Measurements from ENCODE around the gene TYK2.

The TYK2 gene

DNA sequence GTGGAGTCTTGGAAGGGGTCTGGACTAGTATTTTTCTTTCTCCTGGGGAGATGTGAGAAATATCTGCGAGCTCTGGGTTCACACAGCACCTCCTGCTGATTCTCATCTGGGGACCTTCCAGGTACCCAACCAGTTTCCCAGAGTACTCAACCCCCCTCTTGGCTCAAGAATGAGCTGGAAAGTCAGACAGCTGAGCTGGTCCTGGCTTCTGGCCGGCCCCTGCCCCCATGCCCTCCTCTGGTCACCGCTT lies 37.8 kb upstream of the TYK2 start (continued):
- TF ChIP-seq, protein P1, sequence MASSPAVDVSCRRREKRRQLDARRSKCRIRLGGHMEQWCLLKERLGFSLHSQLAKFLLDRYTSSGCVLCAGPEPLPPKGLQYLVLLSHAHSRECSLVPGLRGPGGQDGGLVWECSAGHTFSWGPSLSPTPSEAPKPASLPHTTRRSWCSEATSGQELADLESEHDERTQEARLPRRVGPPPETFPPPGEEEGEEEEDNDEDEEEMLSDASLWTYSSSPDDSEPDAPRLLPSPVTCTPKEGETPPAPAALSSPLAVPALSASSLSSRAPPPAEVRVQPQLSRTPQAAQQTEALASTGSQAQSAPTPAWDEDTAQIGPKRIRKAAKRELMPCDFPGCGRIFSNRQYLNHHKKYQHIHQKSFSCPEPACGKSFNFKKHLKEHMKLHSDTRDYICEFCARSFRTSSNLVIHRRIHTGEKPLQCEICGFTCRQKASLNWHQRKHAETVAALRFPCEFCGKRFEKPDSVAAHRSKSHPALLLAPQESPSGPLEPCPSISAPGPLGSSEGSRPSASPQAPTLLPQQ (tag by site-specific recombination; IDR thresholded peaks at IDR 0.05): no peak
- TF ChIP-seq ZNF510 (tag by site-specific recombination; IDR thresholded peaks at IDR 0.05; ENCODE audit: insufficient replicate concordance) (no peak), ZNF837 (tag by site-specific recombination; IDR thresholded peaks at IDR 0.05) (no peak), TCF7L2 (IDR thresholded peaks at IDR 0.05; ENCODE audit: borderline replicate concordance, low read depth, low read length) (peak; percentile 64; the same call in 1 of the 2 replicates), ZNF112 (tag by site-specific recombination; IDR thresholded peaks at IDR 0.05) (no peak)
- TF ChIP-seq, protein P2, sequence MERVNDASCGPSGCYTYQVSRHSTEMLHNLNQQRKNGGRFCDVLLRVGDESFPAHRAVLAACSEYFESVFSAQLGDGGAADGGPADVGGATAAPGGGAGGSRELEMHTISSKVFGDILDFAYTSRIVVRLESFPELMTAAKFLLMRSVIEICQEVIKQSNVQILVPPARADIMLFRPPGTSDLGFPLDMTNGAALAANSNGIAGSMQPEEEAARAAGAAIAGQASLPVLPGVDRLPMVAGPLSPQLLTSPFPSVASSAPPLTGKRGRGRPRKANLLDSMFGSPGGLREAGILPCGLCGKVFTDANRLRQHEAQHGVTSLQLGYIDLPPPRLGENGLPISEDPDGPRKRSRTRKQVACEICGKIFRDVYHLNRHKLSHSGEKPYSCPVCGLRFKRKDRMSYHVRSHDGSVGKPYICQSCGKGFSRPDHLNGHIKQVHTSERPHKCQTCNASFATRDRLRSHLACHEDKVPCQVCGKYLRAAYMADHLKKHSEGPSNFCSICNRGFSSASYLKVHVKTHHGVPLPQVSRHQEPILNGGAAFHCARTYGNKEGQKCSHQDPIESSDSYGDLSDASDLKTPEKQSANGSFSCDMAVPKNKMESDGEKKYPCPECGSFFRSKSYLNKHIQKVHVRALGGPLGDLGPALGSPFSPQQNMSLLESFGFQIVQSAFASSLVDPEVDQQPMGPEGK (tag by site-specific recombination; IDR thresholded peaks at IDR 0.05): 0 out of 2 replicates have a peak, but pooled peaks have one; percentile 40
- TF ChIP-seq, protein P3, sequence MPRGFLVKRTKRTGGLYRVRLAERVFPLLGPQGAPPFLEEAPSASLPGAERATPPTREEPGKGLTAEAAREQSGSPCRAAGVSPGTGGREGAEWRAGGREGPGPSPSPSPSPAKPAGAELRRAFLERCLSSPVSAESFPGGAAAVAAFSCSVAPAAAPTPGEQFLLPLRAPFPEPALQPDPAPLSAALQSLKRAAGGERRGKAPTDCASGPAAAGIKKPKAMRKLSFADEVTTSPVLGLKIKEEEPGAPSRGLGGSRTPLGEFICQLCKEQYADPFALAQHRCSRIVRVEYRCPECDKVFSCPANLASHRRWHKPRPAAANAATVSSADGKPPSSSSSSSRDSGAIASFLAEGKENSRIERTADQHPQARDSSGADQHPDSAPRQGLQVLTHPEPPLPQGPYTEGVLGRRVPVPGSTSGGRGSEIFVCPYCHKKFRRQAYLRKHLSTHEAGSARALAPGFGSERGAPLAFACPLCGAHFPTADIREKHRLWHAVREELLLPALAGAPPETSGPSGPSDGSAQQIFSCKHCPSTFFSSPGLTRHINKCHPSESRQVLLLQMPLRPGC (tag by site-specific recombination; IDR thresholded peaks at IDR 0.05): no peak

DNA sequence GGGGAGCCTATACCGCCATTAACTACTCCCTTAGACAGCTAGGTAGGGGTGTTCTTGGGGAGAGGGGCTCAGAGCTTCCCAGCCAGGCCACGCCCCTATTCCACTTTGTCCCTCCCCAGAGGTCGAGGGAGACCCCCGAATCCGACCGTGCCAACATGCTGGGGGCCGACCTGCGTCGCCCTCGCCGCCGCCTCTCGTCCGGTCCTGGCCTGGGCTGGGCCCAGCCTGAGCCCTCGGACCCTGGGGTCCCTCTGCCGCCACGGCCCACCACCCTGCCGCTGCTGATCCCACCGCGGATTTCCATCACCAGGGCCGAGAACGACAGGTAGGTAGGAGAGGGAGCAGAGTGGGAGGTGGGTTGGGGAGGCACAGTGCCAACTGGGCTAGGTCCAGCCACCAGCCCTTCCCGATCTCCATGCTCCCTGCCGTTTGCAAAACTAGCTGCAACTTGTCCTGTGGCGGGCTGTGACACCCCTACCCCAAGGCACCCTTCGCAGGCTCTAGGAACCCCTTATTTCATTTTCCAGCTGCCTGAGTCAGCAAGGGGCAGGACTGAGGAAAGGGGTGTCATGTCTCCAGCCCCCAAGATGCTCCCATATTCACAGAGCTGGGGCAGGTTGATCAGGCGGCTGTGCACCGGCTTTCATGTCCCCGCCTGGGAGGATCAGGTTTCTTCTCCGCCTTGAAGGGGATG lies 37.3 kb upstream of the TYK2 start:
- Histone ChIP-seq H3K4me3 (ENCODE audit: low read depth, low read length) (no peak overlapping the region), H3K9me3 (ENCODE audit: control insufficient read depth, insufficient read depth, low read depth, low read length) (no peaks in the 10 kb centered on the region), H3K27ac (ENCODE audit: extremely low read depth, low read depth, low read length) (no peak overlapping the region), H3K4me1 (ENCODE audit: control insufficient read depth, insufficient read depth, low read length) (0 out of 2 replicates have a peak, but pooled peaks cover 8% of the 10 kb centered on the region), H3K36me3 (ENCODE audit: control insufficient read depth in 2 of 2, insufficient read depth in 1 of 2, low read length in 2 of 2) (no peaks in the 10 kb centered on the region)
- ChIA-PET POLR2A (interaction anchor here (0.8 to 1.6 kb wide), 6 partner anchors 8 to 300 kb away, joined by 3 to 8 read pairs (median 5); partner anchors contain the start of genes CDC37, DNM2, ICAM5 and TYK2), CTCF (interaction anchor here (0.6 to 9.1 kb wide), 26 partner anchors 10 to 777 kb away, joined by 3 to 193 read pairs (median 3); partner anchors contain the start of genes CDC37, CDKN2D, ICAM1 and QTRT1)
- TF ChIP-seq ZNF10 (tag by site-specific recombination; IDR thresholded peaks at IDR 0.05): peak; percentile 41; the same call in 1 of the 2 replicates
- no peak for TF ChIP-seq ZNF48 (tag by site-specific recombination; IDR thresholded peaks at IDR 0.05)
- peak; percentile 63; the same call in 1 of the 2 replicates for TF ChIP-seq ZSCAN16 (tag by site-specific recombination; IDR thresholded peaks at IDR 0.05)
- 0 out of 2 replicates have a peak, but pooled peaks have one; percentile 13 for TF ChIP-seq MZF1 (tag by site-specific recombination; IDR thresholded peaks at IDR 0.05; ENCODE audit: borderline replicate concordance)
- TF ChIP-seq, protein P4, sequence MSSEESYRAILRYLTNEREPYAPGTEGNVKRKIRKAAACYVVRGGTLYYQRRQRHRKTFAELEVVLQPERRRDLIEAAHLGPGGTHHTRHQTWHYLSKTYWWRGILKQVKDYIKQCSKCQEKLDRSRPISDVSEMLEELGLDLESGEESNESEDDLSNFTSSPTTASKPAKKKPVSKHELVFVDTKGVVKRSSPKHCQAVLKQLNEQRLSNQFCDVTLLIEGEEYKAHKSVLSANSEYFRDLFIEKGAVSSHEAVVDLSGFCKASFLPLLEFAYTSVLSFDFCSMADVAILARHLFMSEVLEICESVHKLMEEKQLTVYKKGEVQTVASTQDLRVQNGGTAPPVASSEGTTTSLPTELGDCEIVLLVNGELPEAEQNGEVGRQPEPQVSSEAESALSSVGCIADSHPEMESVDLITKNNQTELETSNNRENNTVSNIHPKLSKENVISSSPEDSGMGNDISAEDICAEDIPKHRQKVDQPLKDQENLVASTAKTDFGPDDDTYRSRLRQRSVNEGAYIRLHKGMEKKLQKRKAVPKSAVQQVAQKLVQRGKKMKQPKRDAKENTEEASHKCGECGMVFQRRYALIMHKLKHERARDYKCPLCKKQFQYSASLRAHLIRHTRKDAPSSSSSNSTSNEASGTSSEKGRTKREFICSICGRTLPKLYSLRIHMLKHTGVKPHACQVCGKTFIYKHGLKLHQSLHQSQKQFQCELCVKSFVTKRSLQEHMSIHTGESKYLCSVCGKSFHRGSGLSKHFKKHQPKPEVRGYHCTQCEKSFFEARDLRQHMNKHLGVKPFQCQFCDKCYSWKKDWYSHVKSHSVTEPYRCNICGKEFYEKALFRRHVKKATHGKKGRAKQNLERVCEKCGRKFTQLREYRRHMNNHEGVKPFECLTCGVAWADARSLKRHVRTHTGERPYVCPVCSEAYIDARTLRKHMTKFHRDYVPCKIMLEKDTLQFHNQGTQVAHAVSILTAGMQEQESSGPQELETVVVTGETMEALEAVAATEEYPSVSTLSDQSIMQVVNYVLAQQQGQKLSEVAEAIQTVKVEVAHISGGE (tag by site-specific recombination; conservative IDR thresholded peaks at IDR 0.05; ENCODE audit: low read depth): peak; percentile 90
- TF ChIP-seq OVOL3 (tag by site-specific recombination; IDR thresholded peaks at IDR 0.05): no peak
- TF ChIP-seq GLIS2 (tag by site-specific recombination; IDR thresholded peaks at IDR 0.05): peak; percentile 5; the same call in 1 of the 2 replicates
- TF ChIP-seq ZFHX2 (tag by site-specific recombination; conservative IDR thresholded peaks at IDR 0.05): peak; percentile 52
- TF ChIP-seq TCF7L2 (IDR thresholded peaks at IDR 0.05; ENCODE audit: borderline replicate concordance, low read depth, low read length): peak; percentile 99
- TF ChIP-seq ZNF629 (tag by site-specific recombination; IDR thresholded peaks at IDR 0.05): peak; percentile 57
- TF ChIP-seq ZNF707 (tag by site-specific recombination; IDR thresholded peaks at IDR 0.05): no peak
- TF ChIP-seq ZNF664 (tag by site-specific recombination; IDR thresholded peaks at IDR 0.05): no peak
- TF ChIP-seq MEIS1 (CRISPR knock-in tag; IDR thresholded peaks at IDR 0.05; ENCODE audit: borderline replicate concordance): no peak
- TF ChIP-seq IKZF3 (tag by site-specific recombination; IDR thresholded peaks at IDR 0.05): peak; percentile 72; the same call in 1 of the 2 replicates
- no peak for TF ChIP-seq ZNF621 (tag by site-specific recombination; IDR thresholded peaks at IDR 0.05)
- TF ChIP-seq ZNF138 (tag by site-specific recombination; IDR thresholded peaks at IDR 0.05; ENCODE audit: borderline replicate concordance): no peak
- no peak for TF ChIP-seq ZNF837 (tag by site-specific recombination; IDR thresholded peaks at IDR 0.05)
- no peak; the same call in 1 of the 2 replicates for TF ChIP-seq ZNF394 (tag by site-specific recombination; IDR thresholded peaks at IDR 0.05; ENCODE audit: borderline replicate concordance)
- TF ChIP-seq ZEB2 (tag by site-specific recombination; IDR thresholded peaks at IDR 0.05): peak; percentile 63; the same call in 1 of the 2 replicates
- 0 out of 2 replicates have a peak, but pooled peaks have one; percentile 64 for TF ChIP-seq ZNF341 (tag by site-specific recombination; IDR thresholded peaks at IDR 0.05; ENCODE audit: low read depth)
- TF ChIP-seq WT1 (tag by site-specific recombination; IDR thresholded peaks at IDR 0.05): 0 out of 2 replicates have a peak, but pooled peaks have one; percentile 10
- TF ChIP-seq BCL11A (tag by site-specific recombination; IDR thresholded peaks at IDR 0.05; ENCODE audit: low read depth): no peak
- 0 out of 2 replicates have a peak, but pooled peaks have one; percentile 24 for TF ChIP-seq ZNF561 (tag by site-specific recombination; IDR thresholded peaks at IDR 0.05; ENCODE audit: borderline replicate concordance)

Data from HEK293 (cell line).